ENCODE data around the gene MIEN1. TPM values are rescaled to one million over a fixed set of nuclear protein-coding genes. Genes with fewer than 3 reads are reported as not detected.
"Not testable (repeated sequence)": the region's sequence is repeated elsewhere in the genome, so short reads cannot be mapped to it uniquely, and the experiment has no call there.

The MIEN1 gene, protein sequence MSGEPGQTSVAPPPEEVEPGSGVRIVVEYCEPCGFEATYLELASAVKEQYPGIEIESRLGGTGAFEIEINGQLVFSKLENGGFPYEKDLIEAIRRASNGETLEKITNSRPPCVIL
- total RNA-seq (2014; rRNA removed; shearing (Covaris generic)), result 72.4 and 79.9 TPM in 2 replicates
- polyA plus RNA-seq (2014; cell fraction: nucleus; rRNA removed), result 154 and 182 TPM in 2 replicates

- DNase-seq (ENCODE audit: extremely low read depth, low read depth), result peak; percentile 85
Measured at GRCh38 chr17:39730095-39730921, at the start of gene MIEN1. Gene MIEN1 (minus strand): TSS chr17:39730532. CDS start chr17:39730495, 37 bp downstream.

GRCh38 chr17:39777534-39778365 is 47.4 kb upstream of the MIEN1 start:
- DNase-seq (ENCODE audit: extremely low read depth, low read depth), result no peak

- no peak for DNase-seq (ENCODE audit: extremely low read depth, low read depth)
Measured at GRCh38 chr17:39776252-39776651, 45.9 kb upstream of the MIEN1 start.

- no peak for DNase-seq (ENCODE audit: extremely low read depth, low read depth)
Measured at GRCh38 chr17:39775031-39775430, 44.7 kb upstream of the MIEN1 start.

DNA sequence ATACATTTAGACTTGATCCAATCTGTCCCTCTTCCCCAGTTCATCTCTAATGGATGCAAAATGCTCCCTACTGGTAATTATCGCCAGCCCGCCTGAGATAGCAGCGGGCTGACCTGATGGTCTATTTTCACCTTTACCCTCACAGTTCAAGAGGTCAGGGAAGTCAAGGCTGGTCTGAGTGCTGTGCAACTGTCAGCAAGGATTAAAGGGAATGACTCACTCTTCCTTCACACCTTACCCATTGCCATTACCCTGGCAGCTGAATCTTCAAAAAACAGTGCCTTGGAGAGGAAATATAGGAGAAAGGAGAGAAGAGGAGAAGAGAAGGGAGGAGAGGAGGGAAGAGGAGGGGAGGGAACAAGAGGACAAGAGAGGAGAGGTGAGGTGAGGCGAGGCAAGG is 43.7 kb upstream of the MIEN1 start:
- DNase-seq (ENCODE audit: extremely low read depth, low read depth), result no peak

DNA sequence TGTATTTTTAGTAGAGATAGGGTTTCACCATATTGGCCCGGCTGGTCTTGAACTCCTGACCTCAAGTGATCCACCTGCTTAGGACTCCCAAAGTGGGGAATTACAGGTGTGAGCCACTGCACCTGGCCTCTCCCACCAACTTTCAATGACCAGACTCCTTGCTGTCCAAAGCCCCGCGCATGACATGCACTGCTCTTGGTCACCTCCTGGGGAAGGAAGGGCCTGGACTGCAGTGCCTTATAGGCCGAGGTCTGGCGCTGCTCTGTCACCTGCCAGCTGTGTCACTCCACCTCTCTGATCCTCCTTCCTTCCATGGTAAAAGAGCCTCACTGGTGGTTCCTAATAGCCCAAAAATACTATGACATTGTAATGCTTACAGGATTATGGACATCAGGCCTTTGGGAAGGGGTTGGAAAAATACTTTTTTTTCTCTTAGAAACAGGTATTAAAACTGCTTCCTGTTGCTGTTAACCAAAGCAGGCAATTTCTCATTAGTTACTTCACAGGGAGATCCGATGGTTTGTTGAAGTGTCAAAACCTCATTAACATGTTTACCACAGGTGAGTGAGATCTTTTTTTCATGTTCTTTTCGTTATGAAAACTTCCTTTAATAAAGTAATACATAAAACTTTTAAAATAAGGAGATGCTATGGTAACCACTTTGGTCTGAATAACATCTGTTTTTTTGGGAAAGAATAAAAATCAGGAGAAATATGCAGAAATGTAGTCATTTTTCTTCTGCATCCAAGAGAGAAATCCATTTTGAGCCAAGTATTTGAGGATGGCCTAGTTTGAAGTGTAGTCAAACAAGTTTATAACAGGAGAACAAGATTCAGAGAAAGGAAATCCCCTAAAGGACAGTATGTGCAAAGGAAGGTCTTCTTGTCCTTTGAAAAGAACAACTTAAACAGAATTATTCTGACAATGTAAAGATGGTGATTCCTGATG is 42.9 kb upstream of the MIEN1 start:
- DNase-seq (ENCODE audit: extremely low read depth, low read depth), result no peak

- no peak for DNase-seq (ENCODE audit: extremely low read depth, low read depth)
Measured at GRCh38 chr17:39772415-39772814, 42.1 kb upstream of the MIEN1 start.

DNA sequence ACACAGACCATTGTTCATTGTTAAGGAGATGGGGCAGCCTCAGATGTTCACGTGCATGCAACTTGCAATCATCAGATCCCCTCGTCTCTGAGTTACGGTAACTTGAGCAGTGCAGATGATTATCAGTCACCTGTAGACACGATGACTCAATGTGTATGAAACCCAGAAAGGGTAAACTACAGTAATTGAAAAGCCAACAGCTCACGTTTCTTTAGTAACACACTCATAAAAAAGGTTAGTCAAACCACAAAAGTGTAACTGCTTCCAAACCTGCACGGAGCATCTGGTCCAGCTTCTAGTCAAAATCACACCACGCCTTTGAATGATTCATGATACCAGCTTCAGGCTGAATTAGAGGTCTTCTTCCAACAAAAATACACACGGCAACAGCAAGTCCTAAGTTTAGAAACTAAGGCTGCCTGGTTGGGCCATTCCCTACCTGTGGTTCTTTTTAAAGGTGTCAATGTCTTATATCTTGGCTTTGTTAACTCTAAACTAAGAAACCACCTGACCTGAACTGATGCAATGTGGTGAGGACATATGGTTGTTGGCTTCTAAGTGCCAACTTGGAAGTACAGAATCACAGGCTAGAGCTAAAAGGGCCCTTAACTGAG is 39.7 kb upstream of the MIEN1 start:
- no peak for DNase-seq (ENCODE audit: extremely low read depth, low read depth)

- DNase-seq (ENCODE audit: extremely low read depth, low read depth), result no peak
Measured at GRCh38 chr17:39767147-39767546, 36.8 kb upstream of the MIEN1 start.

GRCh38 chr17:39765766-39766165 is 35.4 kb upstream of the MIEN1 start:
- no peak for DNase-seq (ENCODE audit: extremely low read depth, low read depth)

DNA sequence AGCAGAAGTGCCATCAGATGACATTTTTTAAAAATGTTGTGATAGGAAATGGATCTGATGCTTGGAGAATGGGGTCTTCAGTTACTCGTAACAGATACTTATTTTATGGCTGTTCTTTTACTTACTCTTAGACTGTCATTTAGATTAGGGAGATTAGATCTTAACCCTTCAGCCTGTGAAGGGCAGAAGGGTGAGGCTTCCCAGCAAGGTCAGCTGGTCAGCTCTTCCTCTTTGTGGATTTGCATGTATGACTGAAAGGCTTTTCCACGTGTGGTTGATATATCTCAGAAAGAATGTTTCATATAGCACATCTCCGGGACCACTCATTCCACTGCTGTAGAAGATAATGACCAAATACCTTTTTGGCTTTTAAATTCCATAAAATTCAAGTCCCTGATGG is 34.8 kb upstream of the MIEN1 start:
- DNase-seq (ENCODE audit: extremely low read depth, low read depth), result no peak

GRCh38 chr17:39764171-39764570 is 33.8 kb upstream of the MIEN1 start:
- not testable (repeated sequence) for DNase-seq (ENCODE audit: extremely low read depth, low read depth)

DNA sequence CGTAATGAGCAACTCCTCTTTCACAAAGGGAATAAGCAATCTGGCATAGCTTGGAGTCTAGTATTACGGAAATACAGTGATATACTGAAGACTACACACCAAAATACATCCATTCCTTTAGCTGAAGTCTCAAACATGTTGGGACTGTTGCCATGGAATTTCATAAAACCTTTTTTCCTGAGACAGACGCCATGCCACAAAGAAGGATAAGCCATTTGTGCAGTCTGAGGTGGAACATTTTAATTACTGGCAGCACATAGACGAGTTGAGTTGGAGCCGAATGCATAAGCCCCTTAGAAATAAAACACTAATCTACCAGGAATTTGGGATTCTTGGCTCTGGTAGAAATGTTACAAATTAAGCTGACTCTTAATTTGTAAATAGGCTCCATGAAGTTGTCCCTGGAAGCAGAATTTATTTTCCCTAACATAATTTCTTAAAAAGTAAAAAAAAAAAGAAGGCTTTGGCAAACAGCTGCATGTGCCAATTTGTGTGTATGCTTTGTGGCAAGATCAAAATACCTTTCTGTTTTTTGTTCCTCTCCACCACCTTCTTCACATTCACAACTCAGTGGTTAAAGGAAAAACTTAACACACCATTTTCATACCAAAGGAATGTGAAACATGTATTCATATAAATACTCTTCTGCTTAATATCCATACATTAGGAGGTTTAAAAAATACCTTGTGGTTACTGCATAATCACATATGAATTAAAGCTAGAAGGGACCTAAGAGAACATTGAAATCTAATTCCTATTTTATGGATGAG is 32.9 kb upstream of the MIEN1 start:
- DNase-seq (ENCODE audit: extremely low read depth, low read depth), result no peak

GRCh38 chr17:39761861-39762496 is 31.6 kb upstream of the MIEN1 start:
- no peak for DNase-seq (ENCODE audit: extremely low read depth, low read depth)

DNA sequence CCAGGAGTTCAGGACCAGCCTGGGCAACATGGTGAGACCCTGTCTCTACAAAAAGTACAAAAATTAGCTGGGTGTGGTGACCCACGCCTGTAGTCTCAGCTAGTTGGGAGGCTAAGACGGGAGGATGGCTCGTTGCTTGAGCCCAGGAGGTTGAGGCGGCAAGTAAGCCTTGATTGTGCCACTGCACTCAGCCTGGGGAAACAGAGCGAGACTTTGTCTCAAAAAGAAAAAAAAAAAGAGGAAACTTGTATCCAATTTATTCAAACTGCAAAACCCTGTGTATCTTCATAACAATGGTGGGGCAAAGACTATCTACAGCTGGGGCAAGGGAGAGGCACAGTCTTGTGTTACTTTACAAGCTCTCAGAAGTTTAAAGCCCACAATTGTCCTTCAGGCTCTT is 28.9 kb upstream of the MIEN1 start:
- no peak for DNase-seq (ENCODE audit: extremely low read depth, low read depth)

GRCh38 chr17:39757931-39758873 is 27.9 kb upstream of the MIEN1 start:
- DNase-seq (ENCODE audit: extremely low read depth, low read depth), result no peak

- no peak for DNase-seq (ENCODE audit: extremely low read depth, low read depth)
Measured at GRCh38 chr17:39757176-39757662, 26.9 kb upstream of the MIEN1 start.
